Hepatocyte (in vitro differentiated cells): ENCODE results near the gene SEL1L2. TPM values are rescaled to one million over a fixed set of nuclear protein-coding genes. Genes with fewer than 3 reads are reported as not detected.

Experiments
- DNase-seq: peaks from one replicate; pipeline ENCODE4 v3.0.0-alpha.2; 2016; ENCODE audit warnings: low spot score
- H2AFZ ChIP-seq: fragments of 200-600 bp; sonication (generic); 2 replicates; pipeline ENCODE4 v1.6.0; 2016; ENCODE audit warnings: antibody characterized with exemption, mild to moderate bottlenecking
- H3K27ac ChIP-seq: fragments of 200-600 bp; sonication (generic); 2 replicates; pipeline ENCODE4 v1.5.1; 2016; ENCODE audit warnings: mild to moderate bottlenecking
- H3K27me3 ChIP-seq: fragments of 200-600 bp; sonication (generic); 2 replicates; pipeline ENCODE4 v1.6.1; 2016
- H3K36me3 ChIP-seq: fragments of 200-600 bp; sonication (generic); replicated peaks from 2 replicates; pipeline ENCODE4 v1.5.1; 2016; ENCODE audit warnings: low read depth; ENCODE audit not compliant: insufficient read depth
- H3K4me1 ChIP-seq: fragments of 200-600 bp; sonication (generic); 2 replicates; pipeline ENCODE4 v1.5.1; 2016; ENCODE audit warnings: mild to moderate bottlenecking, moderate library complexity; ENCODE audit not compliant: insufficient read depth
- H3K4me2 ChIP-seq: fragments of 200-600 bp; sonication (generic); 2 replicates; pipeline ENCODE4 v1.6.0; 2016
- H3K4me3 ChIP-seq: fragments of 200-600 bp; sonication (generic); 2 replicates; pipeline ENCODE4 v1.5.1; 2016; ENCODE audit warnings: mild to moderate bottlenecking
- H3K79me2 ChIP-seq: fragments of 200-600 bp; sonication (generic); 2 replicates; pipeline ENCODE4 v1.6.0; 2017; ENCODE audit warnings: mild to moderate bottlenecking
- H3K9me2 ChIP-seq: fragments of 200-600 bp; sonication (generic); replicated peaks from 2 replicates; pipeline ENCODE4 v1.6.0; 2017; ENCODE audit warnings: mild to moderate bottlenecking; ENCODE audit not compliant: insufficient read depth
- H3K9me3 ChIP-seq: fragments of 200-600 bp; sonication (generic); 2 replicates; pipeline ENCODE4 v1.5.1; 2016; ENCODE audit warnings: low read depth, mild to moderate bottlenecking
- H4K20me1 ChIP-seq: fragments of 200-600 bp; sonication (generic); 2 replicates; pipeline ENCODE4 v1.6.0; 2016; ENCODE audit warnings: mild to moderate bottlenecking; ENCODE audit not compliant: insufficient read depth, poor library complexity, severe bottlenecking
- EZH2 ChIP-seq: fragments of 200-600 bp; sonication (generic); IDR thresholded peaks from 2 replicates; pipeline ENCODE4 v1.6.1; 2016; ENCODE audit warnings: antibody characterized with exemption, mild to moderate bottlenecking, borderline replicate concordance
- EZH2phosphoT487 ChIP-seq: fragments of 200-600 bp; sonication (generic); IDR thresholded peaks from one replicate; pipeline ENCODE4 v1.6.1; 2018; ENCODE audit warnings: antibody characterized with exemption, mild to moderate bottlenecking, low read depth, moderate library complexity; ENCODE audit not compliant: unreplicated experiment, severe bottlenecking
- WGBS: methylation state at CpG from one replicate; pipeline ENCODE4 v1.1.6; 2016; ENCODE audit warnings: low lambda C conversion rate; ENCODE audit errors: missing lambda C conversion rate; 5-methylcytosine and 5-hydroxymethylcytosine counted together
- polyA plus RNA-seq: library from polyadenylated mRNA; unstranded; fragments of >200 nt; fragmentation: Nextera tagmentation; extraction: Ambion mirVana; gene quantifications from 2 replicates; pipeline ENCODE4 v1.2.1, GENCODE V29; 2016
- total RNA-seq: library from RNA; depleted of rRNA; stranded (reverse); fragments of >200 nt; gene quantifications from 2 replicates; pipeline ENCODE4 v1.2.3, GENCODE V29; 2014
- TF ChIP-seq, protein P1 (sequence below): fragments of 200-600 bp; sonication (generic); IDR thresholded peaks from 2 replicates; pipeline ENCODE4 v1.5.1; 2016; ENCODE audit warnings: antibody characterized with exemption, mild to moderate bottlenecking; ENCODE audit not compliant: poor library complexity

SEL1L2 gene
- total and polyA plus RNA-seq, 2 experiments from 2014 or later: not detected

DNA sequence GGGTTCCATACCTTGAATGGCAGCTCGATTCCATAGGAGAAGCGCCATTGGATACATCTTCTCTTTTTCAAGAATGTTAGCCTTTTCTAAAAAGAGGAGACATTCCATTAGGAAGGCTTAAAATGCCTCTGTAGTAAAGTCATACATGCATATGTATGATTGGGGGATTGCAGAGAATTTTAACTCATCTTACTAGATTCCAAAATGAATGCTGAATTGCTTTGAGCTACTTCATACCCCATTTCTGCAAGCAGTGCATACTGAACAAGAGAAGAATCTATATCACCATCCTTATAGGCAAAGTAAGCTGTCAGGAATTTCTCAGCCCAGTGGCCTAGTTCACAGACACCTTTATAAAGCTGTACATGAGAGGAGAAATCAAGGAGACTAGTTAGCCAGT is 125.3 kb downstream of the SEL1L2 start:
- no peaks in the 10 kb centered on the region for H3K9me2 ChIP-seq
- H3K27ac ChIP-seq: peak overlapping the region; percentile 49
- TF ChIP-seq, protein P1, sequence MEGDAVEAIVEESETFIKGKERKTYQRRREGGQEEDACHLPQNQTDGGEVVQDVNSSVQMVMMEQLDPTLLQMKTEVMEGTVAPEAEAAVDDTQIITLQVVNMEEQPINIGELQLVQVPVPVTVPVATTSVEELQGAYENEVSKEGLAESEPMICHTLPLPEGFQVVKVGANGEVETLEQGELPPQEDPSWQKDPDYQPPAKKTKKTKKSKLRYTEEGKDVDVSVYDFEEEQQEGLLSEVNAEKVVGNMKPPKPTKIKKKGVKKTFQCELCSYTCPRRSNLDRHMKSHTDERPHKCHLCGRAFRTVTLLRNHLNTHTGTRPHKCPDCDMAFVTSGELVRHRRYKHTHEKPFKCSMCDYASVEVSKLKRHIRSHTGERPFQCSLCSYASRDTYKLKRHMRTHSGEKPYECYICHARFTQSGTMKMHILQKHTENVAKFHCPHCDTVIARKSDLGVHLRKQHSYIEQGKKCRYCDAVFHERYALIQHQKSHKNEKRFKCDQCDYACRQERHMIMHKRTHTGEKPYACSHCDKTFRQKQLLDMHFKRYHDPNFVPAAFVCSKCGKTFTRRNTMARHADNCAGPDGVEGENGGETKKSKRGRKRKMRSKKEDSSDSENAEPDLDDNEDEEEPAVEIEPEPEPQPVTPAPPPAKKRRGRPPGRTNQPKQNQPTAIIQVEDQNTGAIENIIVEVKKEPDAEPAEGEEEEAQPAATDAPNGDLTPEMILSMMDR: no peak
- TF ChIP-seq EZH2phosphoT487 (no peak), EZH2 (no peak)
- H3K4me1 ChIP-seq: peaks cover 7% of the 10 kb centered on the region
- H3K27me3 ChIP-seq: no peaks in the 10 kb centered on the region
- no peak overlapping the region for H2AFZ ChIP-seq
- no peak overlapping the region for H3K4me2 ChIP-seq
- H3K4me3 ChIP-seq: no peak overlapping the region
- WGBS: 89% methylated on average over 2 of the region's 2 CpGs
- no peak for DNase-seq
- H4K20me1 ChIP-seq: no peaks in the 10 kb centered on the region
- no peaks in the 10 kb centered on the region for H3K9me3 ChIP-seq
- H3K79me2 ChIP-seq: no peaks in the 10 kb centered on the region
- H3K36me3 ChIP-seq: no peaks in the 10 kb centered on the region

DNA sequence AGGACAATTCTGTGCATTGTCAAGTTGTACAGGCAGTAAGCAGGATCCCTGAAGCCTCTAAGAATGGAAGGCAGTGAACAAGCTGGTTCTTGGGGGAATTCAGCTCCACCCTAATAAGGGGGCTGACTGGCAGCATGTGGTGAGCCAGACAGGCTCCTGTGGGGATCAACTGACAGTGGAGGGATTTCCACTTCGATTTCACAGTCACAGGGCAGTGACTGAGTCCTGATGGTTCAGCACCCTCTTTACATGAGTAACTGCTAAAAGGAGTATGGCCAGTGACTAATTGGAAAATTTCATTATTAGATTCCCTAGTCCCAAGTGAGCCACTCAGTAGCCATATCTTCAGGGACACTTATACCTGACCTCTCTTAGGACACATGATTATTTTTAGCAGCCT is 127.2 kb downstream of the SEL1L2 start:
- no peaks in the 10 kb centered on the region for H3K27me3 ChIP-seq
- no peak overlapping the region for H2AFZ ChIP-seq
- WGBS: 75% methylated on average over 1 of the region's 1 CpG
- H3K4me3 ChIP-seq: no peak overlapping the region
- no peak overlapping the region for H3K27ac ChIP-seq
- H4K20me1 ChIP-seq: no peaks in the 10 kb centered on the region
- TF ChIP-seq, protein P1: no peak
- TF ChIP-seq EZH2 (no peak), EZH2phosphoT487 (no peak)
- H3K9me3 ChIP-seq: no peaks in the 10 kb centered on the region
- H3K4me2 ChIP-seq: no peak overlapping the region
- no peaks in the 10 kb centered on the region for H3K79me2 ChIP-seq
- H3K36me3 ChIP-seq: no peaks in the 10 kb centered on the region
- DNase-seq: no peak
- H3K4me1 ChIP-seq: peaks cover 7% of the 10 kb centered on the region
- no peaks in the 10 kb centered on the region for H3K9me2 ChIP-seq

DNA sequence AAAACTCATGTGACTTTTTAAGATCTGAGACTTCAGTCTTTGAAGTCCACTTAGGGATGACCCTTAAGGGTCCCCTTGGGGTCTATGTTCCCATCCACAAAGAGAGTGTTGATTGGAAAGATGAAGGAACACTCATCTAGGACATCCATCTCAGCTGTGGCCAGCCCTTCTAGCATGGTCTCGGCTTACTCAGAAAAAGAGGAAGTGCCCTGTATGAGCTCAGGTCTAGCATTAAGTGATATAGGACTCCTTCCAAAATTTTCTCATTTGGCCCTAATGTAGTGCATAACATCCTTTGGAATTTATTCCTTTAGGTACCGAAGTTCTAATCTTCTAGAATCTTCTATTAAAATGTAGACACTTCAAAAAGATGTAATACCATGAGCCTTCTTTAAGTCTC is 128.2 kb downstream of the SEL1L2 start:
- H3K36me3 ChIP-seq: no peaks in the 10 kb centered on the region
- H3K27ac ChIP-seq: no peak overlapping the region
- no peak overlapping the region for H2AFZ ChIP-seq
- H4K20me1 ChIP-seq: no peaks in the 10 kb centered on the region
- H3K79me2 ChIP-seq: no peaks in the 10 kb centered on the region
- peaks cover 7% of the 10 kb centered on the region for H3K4me1 ChIP-seq
- 94% methylated on average over 2 of the region's 2 CpGs for WGBS
- no peak for DNase-seq
- H3K27me3 ChIP-seq: no peaks in the 10 kb centered on the region
- H3K9me3 ChIP-seq: no peaks in the 10 kb centered on the region
- no peak for TF ChIP-seq EZH2
- TF ChIP-seq, protein P1: no peak
- no peaks in the 10 kb centered on the region for H3K9me2 ChIP-seq
- no peak overlapping the region for H3K4me2 ChIP-seq
- no peak overlapping the region for H3K4me3 ChIP-seq

DNA sequence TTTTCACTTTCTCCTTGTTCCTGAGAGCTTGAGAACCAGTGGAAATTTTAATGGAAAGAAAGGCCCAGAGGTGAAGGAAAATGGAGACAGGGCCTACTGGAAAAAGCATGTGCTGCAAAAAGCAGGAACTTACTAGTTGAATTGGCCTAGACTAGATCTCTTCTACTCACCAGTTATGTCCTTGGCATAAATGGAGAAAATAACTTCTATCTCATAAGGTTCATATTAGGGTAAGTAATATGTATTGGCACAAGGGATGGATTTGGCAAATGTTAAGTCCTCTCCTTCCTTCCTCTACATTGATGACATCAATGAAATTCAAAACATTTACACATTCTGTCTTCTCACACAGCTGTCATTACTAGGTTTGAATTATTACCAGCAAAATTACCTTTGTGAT is 131.5 kb downstream of the SEL1L2 start:
- no peak overlapping the region for H3K4me2 ChIP-seq
- no peaks in the 10 kb centered on the region for H3K79me2 ChIP-seq
- TF ChIP-seq EZH2 (no peak), EZH2phosphoT487 (no peak)
- TF ChIP-seq, protein P1: no peak
- H3K4me1 ChIP-seq: no peaks in the 10 kb centered on the region
- no peaks in the 10 kb centered on the region for H3K27me3 ChIP-seq
- H4K20me1 ChIP-seq: no peaks in the 10 kb centered on the region
- no peaks in the 10 kb centered on the region for H3K36me3 ChIP-seq
- DNase-seq: no peak
- no peak overlapping the region for H3K27ac ChIP-seq
- no peaks in the 10 kb centered on the region for H3K9me3 ChIP-seq
- no peaks in the 10 kb centered on the region for H3K9me2 ChIP-seq
- H2AFZ ChIP-seq: no peak overlapping the region
- H3K4me3 ChIP-seq: no peak overlapping the region
